GM18870 (cell line): ENCODE measurements around the gene GLI3.

Experiments used
- ATAC-seq: cut with Tn5 transposase; IDR thresholded peaks from one replicate; pipeline ENCODE4 v1.9.1; 2021; ENCODE audit warnings: moderate library complexity; ENCODE audit not compliant: unreplicated experiment

Gene GLI3

DNA sequence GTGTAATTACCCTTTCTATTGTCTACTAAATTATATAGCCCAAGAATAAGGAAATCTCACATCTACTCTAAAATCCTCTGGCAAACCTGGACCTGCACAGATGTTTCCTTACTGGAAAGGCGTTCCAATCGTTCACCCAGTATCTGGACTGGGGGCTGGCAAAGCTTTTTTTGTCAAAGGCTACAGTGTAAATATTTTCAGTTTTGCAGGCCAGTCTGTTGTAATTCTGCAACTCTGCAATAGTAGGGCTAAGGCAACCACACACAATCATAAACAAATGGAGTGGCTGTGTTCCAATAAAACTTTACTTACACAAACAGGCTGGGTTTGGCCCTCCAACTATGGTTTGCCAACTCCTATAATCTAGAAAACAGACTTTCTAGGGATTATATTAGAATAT lies 56.2 kb downstream of the GLI3 start:
- ATAC-seq: no peak

DNA sequence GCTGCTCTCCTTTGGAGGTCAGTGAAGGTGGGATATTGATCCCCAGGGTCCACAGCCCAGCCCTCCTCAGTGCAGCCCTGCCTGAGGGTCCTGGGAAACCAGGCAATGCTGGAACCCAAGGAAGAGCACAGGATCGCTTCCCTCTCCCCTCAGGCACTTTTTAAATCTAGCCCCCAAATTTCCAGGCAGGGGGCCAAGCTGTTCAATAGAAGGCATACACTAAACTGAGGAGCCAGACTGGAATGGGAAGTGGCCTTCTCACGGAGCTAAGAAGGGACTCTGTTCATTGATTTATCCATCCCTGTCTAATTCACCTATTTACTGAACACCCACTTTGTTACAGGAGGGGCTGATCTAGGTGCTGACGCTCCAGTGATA lies 60.3 kb downstream of the GLI3 start:
- no peak for ATAC-seq

GRCh38 chr7:42175834-42176723 lies 60.9 kb downstream of the GLI3 start:
- ATAC-seq: no peak

DNA sequence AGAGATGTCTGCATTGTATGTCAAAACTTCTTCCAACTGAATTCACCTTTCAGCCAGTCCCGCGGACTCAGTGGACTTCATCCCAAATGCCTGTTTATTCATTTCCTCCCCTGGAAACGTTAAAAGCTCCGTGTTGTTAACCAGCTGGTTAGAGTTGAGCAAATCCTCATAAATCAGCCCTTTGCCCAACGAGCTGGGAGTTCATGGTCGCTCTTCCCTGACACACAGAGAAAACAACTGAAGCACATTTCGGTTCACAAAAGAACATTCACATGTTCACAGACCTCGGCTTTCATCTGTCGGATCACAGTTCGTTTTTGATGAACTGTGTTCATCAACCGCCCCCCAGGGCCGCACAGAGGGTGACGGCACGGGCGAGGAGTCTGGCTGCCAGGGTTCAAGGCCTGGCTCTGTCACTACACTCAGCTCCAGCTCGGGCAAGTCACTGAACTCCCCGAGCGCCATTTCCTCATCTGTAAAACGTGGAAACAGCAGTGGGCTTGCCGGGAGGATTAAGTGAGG lies 62.6 kb downstream of the GLI3 start:
- ATAC-seq: no peak

DNA sequence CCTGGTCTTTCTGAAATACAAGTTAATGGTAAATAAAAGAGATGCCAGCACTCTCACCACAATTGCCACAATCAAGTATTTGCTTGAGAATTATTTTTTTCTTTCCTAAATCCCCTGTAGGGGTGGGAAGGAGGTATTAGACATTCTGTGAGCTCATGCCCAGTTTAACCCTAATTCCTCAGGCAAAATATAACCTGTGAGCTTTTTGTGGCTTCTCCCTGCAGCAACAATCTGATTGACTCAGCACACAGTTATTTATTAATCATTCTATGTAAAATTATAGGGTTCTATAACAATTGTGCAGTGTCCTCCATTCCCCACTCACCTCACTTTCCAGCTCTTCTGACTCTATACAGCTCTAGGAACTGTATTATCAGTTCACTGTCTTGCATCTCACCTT lies 66.3 kb downstream of the GLI3 start:
- ATAC-seq: no peak

DNA sequence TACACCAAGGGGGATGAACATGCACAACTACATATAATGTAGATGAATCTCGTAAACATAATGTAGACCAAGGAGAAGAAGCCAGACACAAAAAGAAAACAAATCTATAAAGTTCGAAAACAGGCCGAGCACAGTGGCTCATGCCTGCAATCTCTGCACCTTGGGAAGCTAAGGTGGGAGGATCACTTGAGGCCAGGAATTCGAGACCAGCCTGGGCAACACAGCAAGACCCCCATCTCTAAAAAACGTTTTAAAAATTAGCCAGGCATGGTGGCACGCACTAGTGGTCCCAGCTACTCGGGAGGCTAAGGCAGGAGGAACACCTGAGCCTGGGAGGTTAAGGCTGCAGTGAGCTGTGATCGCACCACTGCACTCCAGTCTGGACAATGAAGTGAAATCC lies 68.5 kb downstream of the GLI3 start:
- no peak for ATAC-seq

DNA sequence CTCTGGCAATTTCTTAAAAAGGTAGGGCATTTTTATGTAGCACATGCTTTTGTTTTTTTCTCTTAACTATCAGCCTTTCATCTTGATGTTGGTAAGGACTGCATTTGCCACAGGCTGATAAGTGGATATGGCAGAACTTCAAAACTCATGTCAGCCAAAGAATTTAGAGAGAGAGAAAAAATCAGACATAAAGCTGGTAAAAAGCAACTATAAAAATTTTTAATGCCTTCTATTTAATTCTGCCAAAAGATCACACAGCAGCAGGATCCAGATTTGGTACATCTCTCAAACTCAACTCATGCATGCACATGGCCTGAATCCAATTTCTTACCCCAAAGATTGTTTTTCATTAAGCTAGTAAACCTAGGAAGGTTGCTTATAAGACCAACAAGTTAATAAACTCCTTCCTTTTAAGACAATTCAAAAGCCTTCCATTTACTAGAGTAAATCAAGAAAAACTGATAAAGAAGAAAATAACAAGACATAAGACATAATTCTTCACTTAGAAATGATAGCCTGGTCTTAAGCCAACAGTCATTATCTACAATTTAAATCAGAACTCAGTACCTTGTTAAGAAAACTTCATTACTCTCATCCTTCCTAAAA lies 69.3 kb downstream of the GLI3 start:
- no peak for ATAC-seq

DNA sequence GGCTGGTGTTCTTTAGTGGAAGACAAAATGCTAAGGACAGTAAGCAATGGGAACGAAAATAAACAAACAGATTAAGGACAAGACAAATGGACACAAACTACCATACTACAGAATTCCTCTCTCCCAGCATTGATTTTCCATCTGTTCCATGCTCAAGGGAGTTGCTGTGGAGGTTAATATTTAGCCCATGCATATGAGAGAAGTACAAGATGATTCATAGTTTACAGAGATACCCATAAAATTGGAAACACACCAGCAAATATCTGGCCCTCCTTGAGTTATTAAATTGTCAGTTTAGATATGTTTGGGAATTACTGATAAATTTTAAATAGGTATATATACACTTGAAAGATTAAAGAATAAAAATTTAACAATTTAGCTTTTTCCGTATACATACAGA lies 69.8 kb downstream of the GLI3 start:
- ATAC-seq: no peak

- no peak for ATAC-seq
Observed at GRCh38 chr7:42164881-42165428, 72.1 kb downstream of the GLI3 start.

DNA sequence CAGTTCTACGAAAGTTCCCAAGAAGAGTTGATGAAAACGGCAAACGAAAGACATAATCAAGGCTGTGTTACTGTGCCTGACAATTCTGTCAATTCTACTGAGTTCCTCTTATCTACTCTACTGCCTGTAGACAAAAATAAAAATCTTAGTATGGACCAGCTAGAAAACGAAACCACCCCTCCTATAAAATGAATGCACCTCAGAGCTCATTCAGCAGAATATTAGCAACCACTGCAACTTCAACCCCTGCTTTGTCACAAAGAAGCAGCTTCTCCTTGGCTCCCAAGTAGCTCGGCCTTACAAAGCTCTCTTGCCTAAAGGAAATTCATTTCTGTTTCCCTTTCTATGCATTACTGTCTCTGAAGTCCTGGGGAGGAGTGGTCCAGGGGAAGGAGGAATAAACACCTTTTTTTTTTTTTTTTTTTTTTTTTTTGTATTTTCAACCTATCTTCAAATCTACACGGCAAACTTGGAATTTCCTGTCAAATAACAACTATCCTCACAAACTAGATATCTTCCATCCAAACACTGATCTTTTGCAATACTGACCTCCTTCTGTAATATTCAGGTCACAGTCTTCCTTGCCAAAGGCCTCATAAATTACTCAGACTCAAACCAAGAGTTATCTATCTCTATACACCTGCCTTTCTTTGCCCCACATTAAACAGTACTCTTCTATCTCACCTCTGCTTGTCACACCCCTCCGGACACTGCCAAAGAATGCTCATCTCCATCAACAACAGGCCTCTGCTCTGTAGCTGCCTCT lies 74.3 kb downstream of the GLI3 start:
- no peak for ATAC-seq

DNA sequence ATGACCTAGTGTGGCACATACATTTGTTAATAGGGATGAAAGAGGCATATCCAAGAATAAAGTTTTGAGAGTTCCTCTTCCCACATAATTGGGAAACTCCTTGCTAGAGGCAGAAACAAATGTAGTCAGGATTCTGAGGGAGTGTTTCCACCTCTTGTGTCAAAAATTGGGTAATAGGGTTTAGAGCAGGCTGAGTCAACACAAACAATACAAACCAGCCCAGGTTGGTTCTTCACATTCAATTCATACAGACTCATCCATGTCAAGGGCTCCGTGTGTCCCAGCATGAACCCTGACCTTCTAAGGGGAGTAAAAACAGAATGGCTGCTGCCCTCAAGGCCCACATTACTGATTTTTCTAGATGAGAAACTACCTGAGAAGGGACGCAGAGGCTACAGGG lies 75.3 kb downstream of the GLI3 start:
- no peak for ATAC-seq

DNA sequence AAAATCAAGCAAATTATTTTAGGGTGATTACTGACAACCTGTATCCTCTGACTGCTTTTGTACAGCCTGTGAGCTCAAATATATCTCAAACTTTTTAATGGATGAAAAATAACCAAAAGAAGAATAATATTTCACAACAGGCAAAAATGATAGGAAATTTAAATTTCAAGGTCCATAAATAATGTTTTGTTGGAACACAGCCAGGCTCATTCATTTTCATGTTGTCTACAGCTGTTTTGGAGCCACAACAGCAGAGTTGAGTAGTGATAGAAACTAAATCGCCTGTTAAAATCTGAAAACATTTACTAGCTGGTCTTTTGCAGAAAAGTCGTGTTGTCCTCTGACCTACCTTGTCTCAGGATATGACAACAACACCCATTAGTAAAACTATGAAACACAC lies 75.9 kb downstream of the GLI3 start:
- ATAC-seq: no peak

DNA sequence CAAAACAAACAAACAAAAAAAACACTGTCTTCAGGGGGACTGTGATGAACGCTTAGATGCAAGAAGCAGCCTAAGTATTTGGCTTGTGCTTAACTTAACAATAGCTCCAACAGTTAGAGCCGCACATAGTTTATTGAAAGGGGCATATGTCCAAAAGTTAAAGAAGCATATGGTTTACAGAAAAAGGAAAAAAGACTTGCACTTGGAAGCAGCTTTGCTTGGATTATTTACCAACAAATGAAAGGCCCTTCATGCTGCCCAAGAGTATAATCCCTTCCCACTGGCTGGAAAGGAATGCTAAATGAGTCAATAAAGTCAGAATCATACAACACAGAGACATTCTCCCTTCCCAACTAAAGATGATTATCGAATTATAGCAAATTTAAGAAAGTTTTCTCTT lies 77.9 kb downstream of the GLI3 start:
- ATAC-seq: no peak

DNA sequence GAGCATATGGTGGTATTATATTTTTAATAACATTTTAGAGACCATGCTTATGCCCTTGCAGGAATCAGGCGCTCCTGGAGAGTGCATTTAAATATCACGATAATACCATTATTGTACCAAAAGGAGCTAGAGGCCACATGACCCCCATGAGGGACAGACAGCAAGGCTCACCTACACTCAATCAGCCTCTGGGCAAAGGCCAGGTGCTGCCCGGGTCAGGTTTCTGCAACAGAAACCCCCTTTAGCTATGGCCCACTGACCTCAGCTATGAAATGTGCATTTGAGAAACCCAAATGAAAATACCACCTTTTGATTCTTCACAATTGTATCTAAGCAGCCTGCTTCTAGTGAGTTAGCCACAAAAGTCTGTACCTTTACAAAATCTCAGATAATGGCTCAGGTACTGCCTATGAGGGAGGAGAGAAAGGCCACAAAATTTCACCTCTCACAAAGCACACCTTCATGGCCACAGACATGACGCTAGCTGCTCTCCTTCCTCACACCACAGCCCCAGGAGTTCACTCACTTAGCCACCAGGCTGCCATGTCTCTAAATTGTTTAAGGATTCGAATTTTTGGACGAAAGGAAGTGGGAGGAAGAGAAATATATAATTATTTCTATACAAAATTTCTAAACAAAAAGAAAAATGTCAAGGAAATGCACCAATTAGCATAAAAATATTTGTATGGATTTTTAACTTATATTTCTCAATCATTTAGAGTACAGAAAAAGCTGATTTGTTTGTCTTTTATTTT lies 79.9 kb downstream of the GLI3 start:
- no peak for ATAC-seq

DNA sequence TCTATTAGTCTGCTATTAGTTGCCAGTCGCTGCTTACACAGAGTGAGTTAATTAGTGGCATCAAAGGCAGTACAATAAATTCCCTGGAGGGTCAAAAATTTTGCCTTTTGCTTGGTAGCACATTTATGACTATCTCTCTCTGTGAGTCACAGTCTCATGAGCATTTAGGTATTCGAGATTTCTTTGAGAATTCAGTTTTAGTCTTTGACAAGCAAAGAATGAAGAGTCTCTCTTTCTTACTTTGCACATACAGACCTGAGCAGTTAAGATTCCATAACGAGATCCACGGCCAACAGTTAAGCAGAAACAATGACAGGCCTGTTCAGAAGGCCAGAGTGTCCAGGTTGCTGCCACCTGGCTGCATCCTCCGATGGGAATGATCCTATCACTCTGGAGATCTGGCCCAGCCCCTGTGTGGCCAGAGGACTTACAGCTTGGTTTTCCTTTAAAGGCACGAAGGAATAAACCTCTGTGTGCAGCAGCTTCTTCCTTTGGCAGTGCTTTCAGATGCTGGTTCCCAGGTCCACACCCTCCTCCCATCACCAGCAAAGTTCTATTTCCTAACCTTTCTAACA lies 80.6 kb downstream of the GLI3 start:
- ATAC-seq: no peak

- ATAC-seq: no peak
Observed at GRCh38 chr7:42155584-42156290, 81.3 kb downstream of the GLI3 start.

- no peak for ATAC-seq
Observed at GRCh38 chr7:42154173-42154572, 82.8 kb downstream of the GLI3 start.

- no peak for ATAC-seq
Observed at GRCh38 chr7:42152329-42153205, 84.4 kb downstream of the GLI3 start.

GRCh38 chr7:42151309-42151708 lies 85.7 kb downstream of the GLI3 start:
- no peak for ATAC-seq
